HepG2 (cell line): ENCODE data around the gene PRKG1. TPM values are rescaled to one million over a fixed set of nuclear protein-coding genes. Genes with fewer than 3 reads are reported as not detected.

Experiments used
- ATAC-seq: fragments of 200-7000 bp; cut with Tn5 transposase; 3 replicates; pipeline ENCODE4 v1.9.1; 2020; ENCODE audit warnings: mild to moderate bottlenecking, moderate library complexity
- BruUV-seq: library from RNA; stranded (reverse); fragments of 400-500 nt; replicated peaks from 2 replicates; lab custom pipeline; 2021; lab: Mats Ljungman, UMichigan
- CTCF ChIA-PET: fragments of 300-600 bp; formaldehyde crosslinking; extraction: SDS; loops from one replicate; lab custom pipeline; 2021; ENCODE audit warnings: low total read pairs, inconsistent platforms, low intra/inter-chr PET ratio; lab: Yijun Ruan, JAX
- POLR2A ChIA-PET: fragments of 350-600 bp; sonication (Branson Sonifier 250); formaldehyde crosslinking; loops from one replicate; lab custom pipeline; 2020; ENCODE audit warnings: antibody characterized with exemption, inconsistent platforms; lab: Yijun Ruan, JAX
- DNase-seq: peaks from one replicate; pipeline ENCODE4 v3.0.0-alpha.2; 2015; ENCODE audit warnings: low spot score
- FAIRE-seq: peaks from 3 replicates; lab custom pipeline; 2011; peaks lifted over from hg19 to GRCh38; lab: Jason Lieb, UNC
- H2AFZ ChIP-seq: one replicate; pipeline ENCODE4 v1.6.1; 2011; ENCODE audit warnings: low read length, inconsistent platforms
- H3K27ac ChIP-seq: fragments of 300-600 bp; 3 replicates; pipeline ENCODE4 v1.8.0; 2011; ENCODE audit warnings: mixed run types, mild to moderate bottlenecking, mixed read lengths, low read length, inconsistent platforms; ENCODE audit not compliant: insufficient read depth; ENCODE audit errors: extremely low read length
- H3K27me3 ChIP-seq, 2 experiments: fragments of 200-600 bp in 1 of 2; 2 replicates in 1 of 2; 3 replicates in 1 of 2; pipeline versions ENCODE4 v1.6.0 to v1.8.0; 2011; ENCODE audit warnings: low read length in 2 of 2, mild to moderate bottlenecking in 2 of 2, moderate library complexity in 2 of 2, inconsistent platforms in 1 of 2; ENCODE audit not compliant: insufficient read depth in 2 of 2, control insufficient read depth in 1 of 2
- H3K36me3 ChIP-seq, 2 experiments: fragments of 200-600 bp in 1 of 2; replicated peaks in 1 of 2; 2 replicates in 1 of 2; 3 replicates in 1 of 2; pipeline versions ENCODE4 v1.5.1 to v1.8.0; 2011; ENCODE audit warnings: low read length in 2 of 2, inconsistent platforms in 1 of 2; ENCODE audit not compliant: insufficient read depth in 2 of 2, control insufficient read depth in 1 of 2
- H3K4me1 ChIP-seq: 2 replicates; pipeline ENCODE4 v1.5.1; 2012; ENCODE audit warnings: low read length, inconsistent platforms; ENCODE audit not compliant: insufficient read depth
- H3K4me2 ChIP-seq: 2 replicates; pipeline ENCODE4 v1.6.0; 2011; ENCODE audit warnings: low read depth, low read length, inconsistent platforms
- H3K4me3 ChIP-seq, 3 experiments: fragments of 200-600 bp in 1 of 3; sonication (generic), shearing (Covaris generic) in 1 of 3; replicated peaks in 1 of 3; 2 replicates each; pipeline ENCODE4 v1.5.1; 2011 to 2016; ENCODE audit warnings: low read length in 3 of 3, inconsistent platforms in 2 of 3, low read depth in 2 of 3, mild to moderate bottlenecking in 2 of 3, control low read depth in 1 of 3, mixed read lengths in 1 of 3; ENCODE audit not compliant: insufficient read depth in 1 of 3
- H3K79me2 ChIP-seq: one replicate; pipeline ENCODE4 v1.6.1; 2011; ENCODE audit warnings: low read length, inconsistent platforms; ENCODE audit not compliant: insufficient read depth
- H3K9ac ChIP-seq: 2 replicates; pipeline ENCODE4 v1.6.0; 2011; ENCODE audit warnings: mild to moderate bottlenecking, low read depth, low read length, inconsistent platforms; ENCODE audit not compliant: insufficient read depth
- H3K9me3 ChIP-seq: 2 replicates; pipeline ENCODE4 v1.5.1; 2012; ENCODE audit warnings: mild to moderate bottlenecking, low read length
- H4K20me1 ChIP-seq: 2 replicates; pipeline ENCODE4 v1.6.0; 2011; ENCODE audit warnings: inconsistent platforms, mild to moderate bottlenecking, low read length, moderate library complexity; ENCODE audit not compliant: insufficient read depth
- CREB3 ChIP-seq: sonication (generic); formaldehyde crosslinking; IDR thresholded peaks from 2 replicates; pipeline ENCODE4 v1.5.0; 2020; ENCODE audit warnings: missing genetic modification reagents
- ELF3 ChIP-seq: IDR thresholded peaks from 2 replicates; pipeline ENCODE4 v1.6.1; 2016; ENCODE audit warnings: missing genetic modification reagents, missing compliant biosample characterization
- HMGXB3 ChIP-seq: sonication (generic); formaldehyde crosslinking; IDR thresholded peaks from 2 replicates; pipeline ENCODE4 v1.4.0; 2020; ENCODE audit warnings: missing genetic modification reagents, borderline replicate concordance
- KDM6A ChIP-seq: IDR thresholded peaks from 2 replicates; pipeline ENCODE4 v1.6.1; 2016; ENCODE audit warnings: low read depth
- MATR3 ChIP-seq: sonication (generic); formaldehyde crosslinking; IDR thresholded peaks from 2 replicates; pipeline ENCODE4 v1.4.0; 2020; ENCODE audit warnings: missing genetic modification reagents
- MTF2 ChIP-seq: sonication (generic); formaldehyde crosslinking; IDR thresholded peaks from 2 replicates; pipeline ENCODE4 v1.5.0; 2020; ENCODE audit warnings: missing genetic modification reagents, borderline replicate concordance
- PHF21A ChIP-seq: sonication (generic); formaldehyde crosslinking; IDR thresholded peaks from 2 replicates; pipeline ENCODE4 v1.5.0; 2020; ENCODE audit warnings: mild to moderate bottlenecking, missing genetic modification reagents
- TOPORS ChIP-seq: sonication (generic); formaldehyde crosslinking; IDR thresholded peaks from 2 replicates; pipeline ENCODE4 v1.8.0; 2023; ENCODE audit warnings: mild to moderate bottlenecking, missing genetic modification reagents
- ZGPAT ChIP-seq: IDR thresholded peaks from 2 replicates; pipeline ENCODE4 v1.6.1; 2016; ENCODE audit warnings: mild to moderate bottlenecking
- ZNF569 ChIP-seq: sonication (generic); formaldehyde crosslinking; IDR thresholded peaks from 2 replicates; pipeline ENCODE4 v1.5.0; 2020; ENCODE audit warnings: mild to moderate bottlenecking, missing genetic modification reagents, moderate library complexity, borderline replicate concordance
- whole genome bisulfite sequencing: methylation state at CpG from one replicate; pipeline ENCODE4 v1.1.6; 2017; ENCODE audit warnings: low lambda C conversion rate; 5-methylcytosine and 5-hydroxymethylcytosine counted together
- in situ Hi-C: cut with HindIII; loops from 2 replicates; pipeline ENCODE4 v1.10.0; 2017; ENCODE audit warnings: low pct_unique_long_range_greater_than_20kb; ENCODE audit not compliant: extremely low pct_ligation_motif_present
- intact Hi-C: fragments of 100-400 bp; cut with micrococcal nuclease; formaldehyde crosslinking; loops from one replicate; pipeline ENCODE4 v1.10.0; 2022; ENCODE audit not compliant: unreplicated experiment
- polyA plus RNA-seq, 8 experiments: library from polyadenylated mRNA; depleted of rRNA in 3 of 8; stranded (reverse) in 7 of 8; unstranded in 1 of 8; fragments of >200 nt; fragmentation: Illumina TruSeq in 4 of 8; extraction: Trizol in 4 of 8; gene quantifications; 2 replicates each; pipeline versions ENCODE4 v1.2.1 to v1.2.3, GENCODE V29; 2011 to 2016; ENCODE audit warnings: low read depth in 4 of 8, missing spikeins in 1 of 8, mixed read lengths in 1 of 8; ENCODE audit not compliant: insufficient read depth in 1 of 8
- total RNA-seq, 5 experiments: library from RNA; depleted of rRNA; stranded (reverse); fragments of >200 nt; fragmentation: Illumina TruSeq; extraction: Trizol; gene quantifications; 2 replicates each; pipeline ENCODE4 v1.2.3, GENCODE V29; 2016; ENCODE audit warnings: low read depth in 1 of 5
- TF ChIP-seq, protein P1 (sequence below): IDR thresholded peaks from 2 replicates; pipeline ENCODE4 v1.6.1; 2012; ENCODE audit warnings: low read length, improper control_type of control experiment

The PRKG1 gene
- total and polyA plus RNA-seq, 2 of the 13 experiments (the other 11 are each of a cell fraction or from before 2014, with no cell fraction given), result 0.01 TPM; not detected in 1

GRCh38 chr10:51430506-51430905 is 356.2 kb downstream of the PRKG1 start:
- intact Hi-C loops (no loop called here), in situ Hi-C loops (no loop called here)
- ChIA-PET POLR2A (no interaction called here), CTCF (no interaction called here)
- BruUV-seq, result no TSS peak
- no peaks in the 10 kb centered on the region for H3K79me2 ChIP-seq
- FAIRE-seq, result no peak
- H3K36me3 ChIP-seq, result no peaks in the 10 kb centered on the region
- no peaks in the 10 kb centered on the region for H3K4me1 ChIP-seq
- H3K9me3 ChIP-seq, result no peaks in the 10 kb centered on the region
- ATAC-seq, result no peak
- TF ChIP-seq ELF3 (no peak), KDM6A (CRISPR knock-in tag) (no peak), TOPORS (CRISPR knock-in tag) (no peak), ZGPAT (CRISPR knock-in tag) (no peak), HMGXB3 (CRISPR knock-in tag) (no peak), CREB3 (CRISPR knock-in tag) (no peak), PHF21A (CRISPR knock-in tag) (no peak), ZNF569 (no peak), MTF2 (CRISPR knock-in tag) (no peak), MATR3 (CRISPR knock-in tag) (no peak)
- TF ChIP-seq, protein P1, sequence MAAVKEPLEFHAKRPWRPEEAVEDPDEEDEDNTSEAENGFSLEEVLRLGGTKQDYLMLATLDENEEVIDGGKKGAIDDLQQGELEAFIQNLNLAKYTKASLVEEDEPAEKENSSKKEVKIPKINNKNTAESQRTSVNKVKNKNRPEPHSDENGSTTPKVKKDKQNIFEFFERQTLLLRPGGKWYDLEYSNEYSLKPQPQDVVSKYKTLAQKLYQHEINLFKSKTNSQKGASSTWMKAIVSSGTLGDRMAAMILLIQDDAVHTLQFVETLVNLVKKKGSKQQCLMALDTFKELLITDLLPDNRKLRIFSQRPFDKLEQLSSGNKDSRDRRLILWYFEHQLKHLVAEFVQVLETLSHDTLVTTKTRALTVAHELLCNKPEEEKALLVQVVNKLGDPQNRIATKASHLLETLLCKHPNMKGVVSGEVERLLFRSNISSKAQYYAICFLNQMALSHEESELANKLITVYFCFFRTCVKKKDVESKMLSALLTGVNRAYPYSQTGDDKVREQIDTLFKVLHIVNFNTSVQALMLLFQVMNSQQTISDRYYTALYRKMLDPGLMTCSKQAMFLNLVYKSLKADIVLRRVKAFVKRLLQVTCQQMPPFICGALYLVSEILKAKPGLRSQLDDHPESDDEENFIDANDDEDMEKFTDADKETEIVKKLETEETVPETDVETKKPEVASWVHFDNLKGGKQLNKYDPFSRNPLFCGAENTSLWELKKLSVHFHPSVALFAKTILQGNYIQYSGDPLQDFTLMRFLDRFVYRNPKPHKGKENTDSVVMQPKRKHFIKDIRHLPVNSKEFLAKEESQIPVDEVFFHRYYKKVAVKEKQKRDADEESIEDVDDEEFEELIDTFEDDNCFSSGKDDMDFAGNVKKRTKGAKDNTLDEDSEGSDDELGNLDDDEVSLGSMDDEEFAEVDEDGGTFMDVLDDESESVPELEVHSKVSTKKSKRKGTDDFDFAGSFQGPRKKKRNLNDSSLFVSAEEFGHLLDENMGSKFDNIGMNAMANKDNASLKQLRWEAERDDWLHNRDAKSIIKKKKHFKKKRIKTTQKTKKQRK, result no peak
- H3K9ac ChIP-seq, result no peak overlapping the region
- H4K20me1 ChIP-seq, result no peaks in the 10 kb centered on the region
- H3K27ac ChIP-seq, result no peak overlapping the region
- WGBS, result 0% methylated on average over 1 of the region's 1 CpG
- H3K4me3 ChIP-seq, result no peak overlapping the region
- no peak for DNase-seq
- H2AFZ ChIP-seq, result no peak overlapping the region
- H3K27me3 ChIP-seq, result no peaks in the 10 kb centered on the region
- H3K4me2 ChIP-seq, result no peak overlapping the region
